GM23338 (cell line): Measurements from ENCODE around the gene APMAP. TPM values are rescaled to one million over a fixed set of nuclear protein-coding genes. Genes with fewer than 3 reads are reported as not detected.

ENCODE experiments used
- ATAC-seq: fragments of 200-7000 bp; cut with Tn5 transposase; 3 replicates; pipeline ENCODE4 v1.9.1; 2020
- DNase-seq: peaks from one replicate; pipeline ENCODE4 v3.0.0-alpha.2; 2015; ENCODE audit warnings: low spot score
- H2AFZ ChIP-seq: fragments of 200-600 bp; sonication (generic); 2 replicates; pipeline ENCODE4 v1.8.0; 2016; ENCODE audit warnings: antibody characterized with exemption, mild to moderate bottlenecking, moderate library complexity
- H3F3A ChIP-seq: fragments of 200-600 bp; sonication (generic); replicated peaks from 2 replicates; pipeline ENCODE4 v1.8.0; 2017; ENCODE audit warnings: antibody characterized with exemption, mixed run types, low read depth
- H3K27ac ChIP-seq: fragments of 200-600 bp; sonication (generic); 2 replicates; pipeline ENCODE4 v1.6.1; 2016; ENCODE audit warnings: low read depth
- H3K27me3 ChIP-seq: fragments of 200-600 bp; sonication (generic); 2 replicates; pipeline ENCODE4 v1.8.0; 2016; ENCODE audit warnings: mild to moderate bottlenecking, mixed run types, moderate library complexity; ENCODE audit not compliant: insufficient read depth
- H3K36me3 ChIP-seq: fragments of 200-600 bp; sonication (generic); 2 replicates; pipeline ENCODE4 v1.8.0; 2016; ENCODE audit warnings: mild to moderate bottlenecking; ENCODE audit not compliant: insufficient read depth
- H3K4me1 ChIP-seq: fragments of 200-600 bp; sonication (generic); 2 replicates; pipeline ENCODE4 v1.8.0; 2016; ENCODE audit warnings: mild to moderate bottlenecking, moderate library complexity; ENCODE audit not compliant: insufficient read depth
- H3K4me2 ChIP-seq: fragments of 200-600 bp; sonication (generic); 2 replicates; pipeline ENCODE4 v1.7.1; 2017; ENCODE audit warnings: mixed run types
- H3K4me3 ChIP-seq: fragments of 200-600 bp; sonication (generic); 2 replicates; pipeline ENCODE4 v1.6.1; 2016; ENCODE audit warnings: mixed run types
- H3K79me2 ChIP-seq: fragments of 200-600 bp; sonication (generic); replicated peaks from 2 replicates; pipeline ENCODE4 v1.8.0; 2017; ENCODE audit warnings: mild to moderate bottlenecking; ENCODE audit not compliant: insufficient read depth
- H3K9me2 ChIP-seq: fragments of 200-600 bp; sonication (generic); 2 replicates; pipeline ENCODE4 v1.8.0; 2017; ENCODE audit not compliant: insufficient read depth
- H4K20me1 ChIP-seq: fragments of 200-600 bp; sonication (generic); replicated peaks from 2 replicates; pipeline ENCODE4 v1.8.0; 2017; ENCODE audit warnings: mild to moderate bottlenecking; ENCODE audit not compliant: insufficient read depth
- H3K27ac Mint-ChIP-seq: 2 replicates; pipeline ENCODE4 v1.8.0; 2020; ENCODE audit warnings: inconsistent platforms, mild to moderate bottlenecking, moderate library complexity, mixed read lengths
- H3K27me3 Mint-ChIP-seq: 3 replicates; pipeline ENCODE4 v1.8.0; 2022; ENCODE audit warnings: low read depth, mild to moderate bottlenecking, moderate library complexity, mixed read lengths, inconsistent platforms; ENCODE audit not compliant: insufficient read depth, poor library complexity
- H3K36me3 Mint-ChIP-seq: 3 replicates; pipeline ENCODE4 v1.8.0; 2021; ENCODE audit warnings: low read depth, mild to moderate bottlenecking, inconsistent platforms, moderate library complexity, mixed read lengths
- H3K4me1 Mint-ChIP-seq: 3 replicates; pipeline ENCODE4 v1.8.0; 2020; ENCODE audit warnings: mild to moderate bottlenecking, inconsistent platforms, mixed read lengths
- H3K4me3 Mint-ChIP-seq: 3 replicates; pipeline ENCODE4 v1.8.0; 2021; ENCODE audit warnings: moderate library complexity, mild to moderate bottlenecking, inconsistent platforms, mixed read lengths
- H3K9me3 Mint-ChIP-seq: 3 replicates; pipeline ENCODE4 v1.8.0; 2020; ENCODE audit warnings: moderate library complexity, mild to moderate bottlenecking, inconsistent platforms, mixed read lengths
- CREB1 ChIP-seq: fragments of 250-450 bp; sonication (Bioruptor Pico); IDR thresholded peaks from 2 replicates; pipeline ENCODE4 v1.5.0; 2020; ENCODE audit warnings: low read depth, mild to moderate bottlenecking, moderate library complexity
- ETS1 ChIP-seq: IDR thresholded peaks from 2 replicates; pipeline ENCODE4 v1.6.1; 2016; ENCODE audit warnings: antibody characterized with exemption
- EZH2 ChIP-seq: fragments of 200-600 bp; sonication (generic); IDR thresholded peaks from one replicate; pipeline ENCODE4 v1.8.0; 2017; ENCODE audit warnings: antibody characterized with exemption, mild to moderate bottlenecking, low read depth; ENCODE audit not compliant: unreplicated experiment
- EZH2phosphoT487 ChIP-seq: fragments of 200-600 bp; sonication (generic); IDR thresholded peaks from one replicate; pipeline ENCODE4 v1.8.1; 2018; ENCODE audit warnings: antibody characterized with exemption; ENCODE audit not compliant: unreplicated experiment
- JUNB ChIP-seq: IDR thresholded peaks from one replicate; pipeline ENCODE4 v1.6.1; 2016; ENCODE audit warnings: antibody characterized with exemption; ENCODE audit not compliant: unreplicated experiment
- NANOG ChIP-seq: IDR thresholded peaks from 2 replicates; pipeline ENCODE4 v1.6.1; 2016; ENCODE audit warnings: antibody characterized with exemption, borderline replicate concordance
- POLR2AphosphoS5 ChIP-seq: IDR thresholded peaks from 2 replicates; pipeline ENCODE4 v1.6.1; 2016; ENCODE audit warnings: antibody characterized with exemption, low read depth
- STAT1 ChIP-seq: IDR thresholded peaks from one replicate; pipeline ENCODE4 v1.6.1; 2016; ENCODE audit warnings: antibody characterized with exemption; ENCODE audit not compliant: unreplicated experiment
- ZNF114 ChIP-seq: fragments of 250-450 bp; sonication (Bioruptor Pico); IDR thresholded peaks from 2 replicates; pipeline ENCODE4 v1.5.0; 2020; ENCODE audit warnings: mild to moderate bottlenecking, moderate library complexity
- ZNF331 ChIP-seq: fragments of 250-450 bp; sonication (Bioruptor Pico); IDR thresholded peaks from 2 replicates; pipeline ENCODE4 v1.5.0; 2020; ENCODE audit warnings: low read depth, mild to moderate bottlenecking, moderate library complexity
- ZNF462 ChIP-seq: fragments of 250-450 bp; sonication (Bioruptor Pico); IDR thresholded peaks from 2 replicates; pipeline ENCODE4 v1.5.0; 2020; ENCODE audit warnings: mild to moderate bottlenecking, moderate library complexity
- polyA plus RNA-seq: library from polyadenylated mRNA; unstranded; fragments of >200 nt; fragmentation: Nextera tagmentation; extraction: Ambion mirVana; gene quantifications from 2 replicates; pipeline ENCODE4 v1.2.1, GENCODE V29; 2016
- total RNA-seq: library from RNA; depleted of rRNA; stranded (reverse); fragments of >200 nt; shearing (Covaris generic); gene quantifications from 2 replicates; pipeline ENCODE4 v1.2.3, GENCODE V29; 2014
- TF ChIP-seq, protein P1 (sequence below): IDR thresholded peaks from one replicate; pipeline ENCODE4 v1.6.1; 2018; ENCODE audit warnings: antibody characterized with exemption; ENCODE audit not compliant: unreplicated experiment
- TF ChIP-seq, protein P2 (sequence below), 2 experiments: fragments of 200-600 bp in 1 of 2; sonication (generic) in 1 of 2; conservative IDR thresholded peaks; 2 replicates each; pipeline versions ENCODE4 v1.5.1 to v1.6.1; 2016 to 2017; ENCODE audit warnings: antibody characterized with exemption in 2 of 2, low read depth in 2 of 2, mild to moderate bottlenecking in 2 of 2, moderate library complexity in 1 of 2

The APMAP gene
- total and polyA plus RNA-seq, 2 experiments from 2014 or later, result 31.7 to 72.3 TPM

DNA sequence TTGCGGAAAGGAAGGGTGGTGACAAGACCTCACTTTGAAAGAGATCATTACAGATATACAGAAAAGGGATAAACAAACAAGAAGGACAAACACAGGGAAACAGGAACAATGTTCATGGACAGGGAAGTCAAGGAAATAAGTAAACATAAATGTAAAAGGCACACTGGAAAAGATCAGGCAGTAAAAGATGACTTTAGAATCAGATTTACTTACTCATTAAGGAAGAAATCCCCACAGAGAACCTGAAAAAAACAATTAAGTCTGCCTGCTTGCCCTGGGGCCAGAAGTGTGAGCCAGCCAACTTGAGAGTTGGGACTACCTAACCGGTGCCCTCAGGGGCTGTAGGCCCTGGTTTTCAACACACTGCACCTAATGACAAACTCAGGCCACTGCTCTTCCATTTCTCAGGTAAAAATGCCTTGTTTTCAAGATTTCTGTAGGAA, 1.7 kb downstream of the APMAP start:
- Histone ChIP-seq H3F3A (no peaks in the 10 kb centered on the region), H3K9me2 (no peaks in the 10 kb centered on the region), H3K27me3 (0 out of 2 replicates have a peak, but pooled peaks cover 2% of the 10 kb centered on the region), H3K4me2 (peak overlapping the region; percentile 96), H3K4me1 (peaks cover 8% of the 10 kb centered on the region; the same call in 1 of the 2 replicates), H3K27ac (no peak overlapping the region), H3K79me2 (peaks cover 63% of the 10 kb centered on the region), H3K36me3 (no peaks in the 10 kb centered on the region), H4K20me1 (peaks cover 28% of the 10 kb centered on the region), H3K4me3 (peak overlapping the region; percentile 93; the same call in 1 of the 2 replicates), H2AFZ (no peak overlapping the region)
- Mint-ChIP-seq H3K4me1 (peaks cover 26% of the 10 kb centered on the region), H3K9me3 (no peaks in the 10 kb centered on the region; the same call in 2 of the 3 replicates), H3K27ac (no peak overlapping the region), H3K36me3 (no peaks in the 10 kb centered on the region; the same call in 2 of the 3 replicates), H3K27me3 (peaks cover 9% of the 10 kb centered on the region), H3K4me3 (peak overlapping the region; percentile 96)
- no peak for ATAC-seq
- DNase-seq, result no peak
- TF ChIP-seq ZNF462 (CRISPR knock-in tag) (no peak), ETS1 (no peak), NANOG (no peak), ZNF331 (CRISPR knock-in tag) (no peak), CREB1 (no peak), ZNF114 (no peak), EZH2phosphoT487 (no peak), STAT1 (no peak), EZH2 (no peak), POLR2AphosphoS5 (no peak), JUNB (no peak)
- TF ChIP-seq, protein P1, sequence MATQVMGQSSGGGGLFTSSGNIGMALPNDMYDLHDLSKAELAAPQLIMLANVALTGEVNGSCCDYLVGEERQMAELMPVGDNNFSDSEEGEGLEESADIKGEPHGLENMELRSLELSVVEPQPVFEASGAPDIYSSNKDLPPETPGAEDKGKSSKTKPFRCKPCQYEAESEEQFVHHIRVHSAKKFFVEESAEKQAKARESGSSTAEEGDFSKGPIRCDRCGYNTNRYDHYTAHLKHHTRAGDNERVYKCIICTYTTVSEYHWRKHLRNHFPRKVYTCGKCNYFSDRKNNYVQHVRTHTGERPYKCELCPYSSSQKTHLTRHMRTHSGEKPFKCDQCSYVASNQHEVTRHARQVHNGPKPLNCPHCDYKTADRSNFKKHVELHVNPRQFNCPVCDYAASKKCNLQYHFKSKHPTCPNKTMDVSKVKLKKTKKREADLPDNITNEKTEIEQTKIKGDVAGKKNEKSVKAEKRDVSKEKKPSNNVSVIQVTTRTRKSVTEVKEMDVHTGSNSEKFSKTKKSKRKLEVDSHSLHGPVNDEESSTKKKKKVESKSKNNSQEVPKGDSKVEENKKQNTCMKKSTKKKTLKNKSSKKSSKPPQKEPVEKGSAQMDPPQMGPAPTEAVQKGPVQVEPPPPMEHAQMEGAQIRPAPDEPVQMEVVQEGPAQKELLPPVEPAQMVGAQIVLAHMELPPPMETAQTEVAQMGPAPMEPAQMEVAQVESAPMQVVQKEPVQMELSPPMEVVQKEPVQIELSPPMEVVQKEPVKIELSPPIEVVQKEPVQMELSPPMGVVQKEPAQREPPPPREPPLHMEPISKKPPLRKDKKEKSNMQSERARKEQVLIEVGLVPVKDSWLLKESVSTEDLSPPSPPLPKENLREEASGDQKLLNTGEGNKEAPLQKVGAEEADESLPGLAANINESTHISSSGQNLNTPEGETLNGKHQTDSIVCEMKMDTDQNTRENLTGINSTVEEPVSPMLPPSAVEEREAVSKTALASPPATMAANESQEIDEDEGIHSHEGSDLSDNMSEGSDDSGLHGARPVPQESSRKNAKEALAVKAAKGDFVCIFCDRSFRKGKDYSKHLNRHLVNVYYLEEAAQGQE, result no peak
- TF ChIP-seq, protein P2, sequence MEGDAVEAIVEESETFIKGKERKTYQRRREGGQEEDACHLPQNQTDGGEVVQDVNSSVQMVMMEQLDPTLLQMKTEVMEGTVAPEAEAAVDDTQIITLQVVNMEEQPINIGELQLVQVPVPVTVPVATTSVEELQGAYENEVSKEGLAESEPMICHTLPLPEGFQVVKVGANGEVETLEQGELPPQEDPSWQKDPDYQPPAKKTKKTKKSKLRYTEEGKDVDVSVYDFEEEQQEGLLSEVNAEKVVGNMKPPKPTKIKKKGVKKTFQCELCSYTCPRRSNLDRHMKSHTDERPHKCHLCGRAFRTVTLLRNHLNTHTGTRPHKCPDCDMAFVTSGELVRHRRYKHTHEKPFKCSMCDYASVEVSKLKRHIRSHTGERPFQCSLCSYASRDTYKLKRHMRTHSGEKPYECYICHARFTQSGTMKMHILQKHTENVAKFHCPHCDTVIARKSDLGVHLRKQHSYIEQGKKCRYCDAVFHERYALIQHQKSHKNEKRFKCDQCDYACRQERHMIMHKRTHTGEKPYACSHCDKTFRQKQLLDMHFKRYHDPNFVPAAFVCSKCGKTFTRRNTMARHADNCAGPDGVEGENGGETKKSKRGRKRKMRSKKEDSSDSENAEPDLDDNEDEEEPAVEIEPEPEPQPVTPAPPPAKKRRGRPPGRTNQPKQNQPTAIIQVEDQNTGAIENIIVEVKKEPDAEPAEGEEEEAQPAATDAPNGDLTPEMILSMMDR (conservative IDR thresholded peaks at IDR 0.05; ENCODE audit: low read depth in 2 of 2), result no peak
